Brain microvascular endothelial cell (primary cell): ENCODE results near the gene NELL2.

Source experiments
- DNase-seq: peaks from one replicate; pipeline ENCODE4 v3.0.0-alpha.2; 2020
- H3K27ac ChIP-seq: fragments of 250-450 bp; sonication (Bioruptor Pico); 2 replicates; pipeline ENCODE4 v1.5.1; 2020; ENCODE audit warnings: mild to moderate bottlenecking, moderate library complexity
- H3K27me3 ChIP-seq: fragments of 250-450 bp; sonication (Bioruptor Pico); replicated peaks from 2 replicates; pipeline ENCODE4 v1.5.1; 2020; ENCODE audit warnings: mild to moderate bottlenecking
- H3K36me3 ChIP-seq: fragments of 250-450 bp; sonication (Bioruptor Pico); replicated peaks from 2 replicates; pipeline ENCODE4 v1.5.1; 2020; ENCODE audit warnings: mild to moderate bottlenecking
- H3K4me3 ChIP-seq: 2 replicates; pipeline ENCODE4 v1.5.1; 2011; ENCODE audit warnings: low read depth, mild to moderate bottlenecking, control low read depth, low read length, moderate library complexity
- in situ Hi-C: cut with HindIII; loops from 2 replicates; pipeline ENCODE4 v1.10.0; 2017; ENCODE audit warnings: low sequenced_read_pairs, low pct_ligation_motif_present
- TF ChIP-seq, protein P1 (sequence below): IDR thresholded peaks from 2 replicates; pipeline ENCODE4 v1.5.1; 2011; ENCODE audit warnings: low read depth, mild to moderate bottlenecking, moderate library complexity, low read length, control low read depth, inconsistent platforms; ENCODE audit errors: missing control alignments

The NELL2 gene

GRCh38 chr12:44654646-44655639, 221.2 kb downstream of the NELL2 start:
- no peaks in the 10 kb centered on the region for H3K36me3 ChIP-seq
- H3K27me3 ChIP-seq = no peaks in the 10 kb centered on the region
- no peak overlapping the region for H3K27ac ChIP-seq
- TF ChIP-seq, protein P1, sequence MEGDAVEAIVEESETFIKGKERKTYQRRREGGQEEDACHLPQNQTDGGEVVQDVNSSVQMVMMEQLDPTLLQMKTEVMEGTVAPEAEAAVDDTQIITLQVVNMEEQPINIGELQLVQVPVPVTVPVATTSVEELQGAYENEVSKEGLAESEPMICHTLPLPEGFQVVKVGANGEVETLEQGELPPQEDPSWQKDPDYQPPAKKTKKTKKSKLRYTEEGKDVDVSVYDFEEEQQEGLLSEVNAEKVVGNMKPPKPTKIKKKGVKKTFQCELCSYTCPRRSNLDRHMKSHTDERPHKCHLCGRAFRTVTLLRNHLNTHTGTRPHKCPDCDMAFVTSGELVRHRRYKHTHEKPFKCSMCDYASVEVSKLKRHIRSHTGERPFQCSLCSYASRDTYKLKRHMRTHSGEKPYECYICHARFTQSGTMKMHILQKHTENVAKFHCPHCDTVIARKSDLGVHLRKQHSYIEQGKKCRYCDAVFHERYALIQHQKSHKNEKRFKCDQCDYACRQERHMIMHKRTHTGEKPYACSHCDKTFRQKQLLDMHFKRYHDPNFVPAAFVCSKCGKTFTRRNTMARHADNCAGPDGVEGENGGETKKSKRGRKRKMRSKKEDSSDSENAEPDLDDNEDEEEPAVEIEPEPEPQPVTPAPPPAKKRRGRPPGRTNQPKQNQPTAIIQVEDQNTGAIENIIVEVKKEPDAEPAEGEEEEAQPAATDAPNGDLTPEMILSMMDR = no peak
- DNase-seq = no peak
- H3K4me3 ChIP-seq = no peak overlapping the region
- in situ Hi-C loops = no loop called here

GRCh38 chr12:44653861-44654527, 222.1 kb downstream of the NELL2 start:
- TF ChIP-seq, protein P1 = no peak
- no peak overlapping the region for H3K27ac ChIP-seq
- no peaks in the 10 kb centered on the region for H3K36me3 ChIP-seq
- no peak for DNase-seq
- no peaks in the 10 kb centered on the region for H3K27me3 ChIP-seq
- in situ Hi-C loops = no loop called here
- H3K4me3 ChIP-seq = no peak overlapping the region

- in situ Hi-C loops = no loop called here
- Histone ChIP-seq H3K27ac (no peak overlapping the region), H3K4me3 (no peak overlapping the region), H3K36me3 (no peaks in the 10 kb centered on the region), H3K27me3 (no peaks in the 10 kb centered on the region)
- DNase-seq = no peak
- TF ChIP-seq, protein P1 = no peak
Measured at GRCh38 chr12:44649693-44650092, 226.4 kb downstream of the NELL2 start.

DNA sequence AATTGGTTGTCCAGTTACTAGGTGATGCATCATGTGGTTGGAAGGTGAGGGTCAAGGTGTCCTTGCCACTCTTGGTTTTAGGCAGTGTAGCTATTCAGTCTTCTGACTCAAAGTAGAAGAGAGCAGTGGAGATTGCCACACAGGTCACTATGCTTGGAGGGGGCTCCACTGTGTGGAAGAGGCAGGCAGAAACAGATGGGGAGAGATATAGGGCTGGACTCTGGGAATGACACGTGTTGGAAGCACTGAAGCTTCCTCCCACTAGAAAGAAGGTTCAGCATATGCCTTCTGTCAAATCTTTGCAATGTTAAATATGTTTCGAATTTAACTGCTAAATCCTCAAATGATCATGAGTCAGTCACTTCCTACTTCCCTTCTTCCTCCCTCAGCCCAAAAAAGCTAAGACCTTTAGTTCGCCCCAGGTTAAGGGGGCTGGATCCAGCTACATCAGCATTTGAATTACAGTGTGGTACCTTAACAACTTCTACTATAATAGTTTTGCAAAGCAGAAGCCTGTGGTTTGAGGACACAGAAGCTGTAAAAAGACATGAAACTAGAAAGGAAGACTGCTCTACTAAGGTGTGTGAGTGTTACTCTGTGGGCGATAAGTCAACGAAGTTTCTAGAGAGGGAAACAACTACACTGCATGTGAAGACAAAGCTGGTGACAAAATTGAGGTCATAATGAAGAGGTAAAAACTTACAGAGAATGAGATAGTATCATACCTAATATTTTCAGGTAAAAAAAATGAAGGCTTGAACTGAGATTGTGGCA, 228.0 kb downstream of the NELL2 start:
- no peak for DNase-seq
- Histone ChIP-seq H3K27ac (no peak overlapping the region), H3K36me3 (no peaks in the 10 kb centered on the region), H3K4me3 (no peak overlapping the region), H3K27me3 (no peaks in the 10 kb centered on the region)
- in situ Hi-C loops = no loop called here
- TF ChIP-seq, protein P1 = no peak

DNA sequence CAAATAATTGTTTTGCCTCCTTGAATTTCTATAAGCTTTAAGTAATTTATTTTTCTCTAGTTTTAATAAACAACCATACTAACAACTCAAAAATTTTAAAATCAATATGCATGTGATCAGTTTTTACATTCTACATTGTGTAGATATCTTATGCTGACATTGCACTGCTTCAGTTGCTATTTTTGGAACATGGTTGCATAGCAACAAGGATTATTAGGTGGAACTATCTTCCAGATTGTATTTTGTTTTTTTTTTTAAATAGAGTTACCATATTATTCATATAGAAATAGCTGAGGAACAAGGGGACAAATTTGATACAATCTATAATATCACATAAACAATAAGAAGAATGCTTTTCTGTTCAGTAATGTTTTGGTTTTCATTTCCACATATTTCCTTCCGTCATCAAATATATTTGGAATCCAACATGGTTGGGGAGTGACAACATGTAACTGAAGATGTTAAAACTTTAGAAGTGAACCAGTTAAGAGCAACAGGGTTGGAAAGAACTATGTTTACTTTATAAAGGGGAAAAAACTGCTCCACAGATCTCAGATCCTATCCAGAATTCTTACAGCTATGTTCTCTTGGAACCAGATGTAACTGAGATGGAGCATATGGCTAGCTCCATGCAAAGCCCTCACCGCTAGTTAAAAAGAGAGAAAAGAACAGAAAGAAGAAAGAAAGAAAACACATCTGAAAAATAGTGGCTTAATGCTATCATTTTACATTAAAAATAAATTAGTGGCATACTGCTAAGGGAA, 235.5 kb downstream of the NELL2 start:
- Histone ChIP-seq H3K27ac (no peak overlapping the region), H3K4me3 (no peak overlapping the region), H3K36me3 (no peaks in the 10 kb centered on the region), H3K27me3 (no peaks in the 10 kb centered on the region)
- DNase-seq = no peak
- TF ChIP-seq, protein P1 = no peak
- in situ Hi-C loops = no loop called here
